CD4-positive, alpha-beta T cell treated with Interleukin-6 for 4 hours (primary cell): ENCODE data around the gene AMER3.

Experiments used
- DNase-seq: peaks from one replicate; pipeline ENCODE4 v3.0.0-alpha.2; 2020; ENCODE audit warnings: mixed read lengths

The AMER3 gene

DNA sequence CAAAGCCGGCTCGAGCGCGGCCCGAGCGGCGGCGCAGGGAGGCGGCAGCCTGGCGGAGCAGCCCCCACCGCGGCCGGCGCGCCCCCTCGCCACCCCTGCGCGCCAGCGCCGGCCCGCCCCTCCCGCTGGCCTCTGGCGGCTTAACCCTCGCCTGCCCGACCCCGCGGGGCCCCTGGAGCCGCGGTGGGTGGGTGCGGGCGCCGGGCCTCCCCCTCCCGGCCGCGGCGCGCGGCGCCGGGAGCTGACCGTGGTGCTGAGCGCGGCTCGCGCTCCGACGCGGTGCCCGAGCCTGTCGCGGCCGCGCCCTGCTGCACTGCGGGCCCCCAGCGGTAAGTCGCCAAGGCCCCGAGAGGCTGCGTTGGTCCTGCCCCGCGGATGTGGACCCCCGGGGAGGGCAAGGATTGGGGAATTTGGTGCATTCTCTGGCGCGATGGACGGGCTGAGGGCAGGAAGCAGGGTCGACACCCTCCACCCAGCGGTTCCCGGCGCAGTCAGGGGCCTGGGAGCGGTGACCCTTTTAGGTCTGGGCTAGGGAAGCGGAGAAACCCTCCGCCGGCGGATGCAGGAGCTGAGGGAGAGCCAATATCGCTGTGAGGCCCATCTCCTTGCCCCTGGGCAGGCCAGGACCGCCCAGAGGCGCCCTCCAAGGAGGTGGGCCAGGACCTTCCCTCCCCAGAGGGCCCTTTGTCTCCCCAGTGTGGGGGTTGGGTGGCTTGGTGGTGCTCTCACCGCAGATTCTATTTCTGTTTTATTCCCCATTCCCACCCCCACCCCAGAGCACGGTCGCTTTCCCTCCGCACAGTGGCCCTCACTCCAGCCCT lies 923 bp downstream of the AMER3 start:
- DNase-seq: no peak

DNA sequence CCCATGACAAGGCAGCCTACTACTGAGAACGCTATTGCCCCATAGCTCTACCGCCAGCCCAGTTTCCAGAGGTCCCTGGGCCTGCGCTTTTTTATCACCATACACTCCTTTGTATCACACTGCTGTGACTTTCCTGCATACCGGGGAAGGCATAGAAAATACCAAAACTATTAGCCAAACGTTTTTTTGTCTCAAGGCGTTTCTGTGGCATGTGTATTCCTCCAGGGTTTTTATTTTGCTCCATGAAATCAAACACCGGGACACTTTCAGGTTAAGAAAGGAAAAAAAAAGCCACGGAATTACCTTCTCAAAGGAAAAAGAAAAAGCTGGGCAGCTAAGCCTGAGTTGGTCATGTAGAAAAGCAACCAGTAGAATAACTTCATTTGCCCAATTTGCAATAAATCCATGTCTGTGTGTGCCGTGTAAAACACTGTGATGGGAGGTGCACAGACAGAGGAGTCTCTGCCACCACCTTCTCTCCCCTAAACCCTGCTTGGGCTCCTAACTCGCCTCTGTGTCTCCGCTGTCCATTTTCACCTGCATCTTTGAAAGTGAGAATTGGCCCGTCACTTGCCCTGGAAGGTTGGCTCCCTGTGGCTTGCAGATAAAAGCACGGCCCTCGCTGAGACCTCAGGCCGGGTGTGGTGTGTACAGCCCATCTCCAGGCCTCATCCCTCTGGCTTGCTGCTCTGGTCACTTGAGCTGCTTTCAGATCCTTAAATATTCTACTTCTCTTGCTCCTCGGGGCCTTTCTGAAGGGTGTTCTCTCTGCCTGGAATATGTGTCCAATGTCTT lies 1.7 kb downstream of the AMER3 start:
- DNase-seq: no peak

DNA sequence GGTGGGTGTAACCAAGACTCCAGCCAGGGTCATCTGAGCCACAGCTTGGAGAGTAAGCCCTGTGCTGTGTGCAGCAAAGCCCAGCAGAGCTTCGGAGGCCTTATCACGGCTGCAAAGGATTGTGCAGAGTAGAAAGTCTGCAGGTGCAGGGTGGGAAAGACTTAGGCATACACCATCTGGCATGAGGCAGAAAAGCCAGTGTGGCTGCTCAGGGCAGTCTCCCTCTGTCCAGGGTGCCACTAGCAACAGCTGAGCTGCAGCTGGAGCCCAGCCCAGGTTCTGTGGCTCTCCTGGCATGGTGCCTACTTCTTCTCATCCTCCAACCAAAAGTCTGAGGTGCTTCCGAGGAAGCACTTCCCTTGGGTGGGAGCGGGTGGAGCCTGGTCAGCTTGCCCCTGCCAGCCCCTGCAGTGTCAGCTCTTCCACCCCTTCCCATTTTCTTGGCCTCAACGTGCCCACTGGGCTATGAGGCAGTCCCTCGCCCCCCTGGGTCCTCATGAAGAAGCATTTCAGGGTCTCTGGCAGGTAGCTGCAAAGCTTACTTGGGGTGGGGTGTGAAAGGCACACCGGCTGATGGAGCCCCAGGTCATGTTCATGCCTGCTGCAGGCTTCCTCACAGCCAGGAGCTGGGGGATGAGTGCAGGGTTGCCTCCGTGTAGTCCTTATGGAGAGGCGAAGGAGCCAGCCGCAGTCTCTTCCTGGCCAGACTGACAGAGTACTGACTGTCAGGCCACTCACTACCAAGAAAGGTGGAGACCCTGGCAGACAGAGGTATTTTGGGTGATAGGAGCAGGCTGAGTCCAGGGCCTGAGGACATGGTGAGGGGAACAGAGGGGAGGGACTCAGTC lies 4.8 kb downstream of the AMER3 start:
- no peak for DNase-seq

DNA sequence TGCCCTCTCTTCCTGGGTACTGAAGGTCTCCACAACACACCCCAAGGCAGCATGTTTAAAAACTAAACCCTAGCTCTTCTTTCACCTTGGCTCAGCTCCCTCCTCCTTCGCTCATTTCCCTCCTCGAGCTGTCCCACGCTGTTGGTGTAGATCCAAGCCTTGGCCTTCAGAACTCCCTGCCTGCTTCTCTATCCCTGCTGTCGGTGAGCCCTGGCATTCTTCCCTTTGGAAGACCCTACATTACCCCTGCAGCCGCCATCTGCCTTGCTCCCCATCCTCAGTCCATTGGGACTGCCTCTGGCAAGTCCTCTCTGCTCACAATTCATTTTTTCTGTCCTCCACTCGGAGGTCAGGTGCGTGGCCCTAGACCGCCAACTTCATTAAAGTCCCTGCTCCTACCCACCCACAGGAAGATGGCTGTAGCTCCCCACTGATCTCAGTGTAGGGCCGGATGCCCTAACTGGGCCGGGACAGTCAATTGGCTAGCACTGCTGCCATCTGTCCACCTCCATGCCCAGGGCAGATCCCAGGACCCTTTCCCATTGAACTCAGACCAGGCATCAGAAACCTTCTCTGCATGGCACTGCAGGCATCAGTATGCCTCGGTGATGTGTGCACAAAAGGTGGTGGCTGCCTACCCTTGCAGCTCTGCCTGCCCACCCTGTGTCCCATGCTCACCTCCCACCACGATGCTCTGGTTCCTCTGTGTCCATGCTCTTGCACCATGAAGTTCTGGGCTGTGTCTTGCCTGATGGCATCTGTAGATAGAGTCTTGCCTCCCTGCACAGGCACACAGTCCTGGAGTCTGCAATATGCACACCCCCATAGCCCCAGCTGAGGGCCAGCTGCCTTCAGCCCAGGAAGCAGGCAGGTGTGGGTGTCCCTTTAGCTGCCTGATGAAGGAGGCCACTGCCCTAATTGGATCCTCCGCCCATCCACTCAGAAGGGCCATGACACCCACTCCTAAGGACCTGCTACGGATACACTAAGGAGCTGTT lies 5.7 kb downstream of the AMER3 start:
- no peak for DNase-seq

DNA sequence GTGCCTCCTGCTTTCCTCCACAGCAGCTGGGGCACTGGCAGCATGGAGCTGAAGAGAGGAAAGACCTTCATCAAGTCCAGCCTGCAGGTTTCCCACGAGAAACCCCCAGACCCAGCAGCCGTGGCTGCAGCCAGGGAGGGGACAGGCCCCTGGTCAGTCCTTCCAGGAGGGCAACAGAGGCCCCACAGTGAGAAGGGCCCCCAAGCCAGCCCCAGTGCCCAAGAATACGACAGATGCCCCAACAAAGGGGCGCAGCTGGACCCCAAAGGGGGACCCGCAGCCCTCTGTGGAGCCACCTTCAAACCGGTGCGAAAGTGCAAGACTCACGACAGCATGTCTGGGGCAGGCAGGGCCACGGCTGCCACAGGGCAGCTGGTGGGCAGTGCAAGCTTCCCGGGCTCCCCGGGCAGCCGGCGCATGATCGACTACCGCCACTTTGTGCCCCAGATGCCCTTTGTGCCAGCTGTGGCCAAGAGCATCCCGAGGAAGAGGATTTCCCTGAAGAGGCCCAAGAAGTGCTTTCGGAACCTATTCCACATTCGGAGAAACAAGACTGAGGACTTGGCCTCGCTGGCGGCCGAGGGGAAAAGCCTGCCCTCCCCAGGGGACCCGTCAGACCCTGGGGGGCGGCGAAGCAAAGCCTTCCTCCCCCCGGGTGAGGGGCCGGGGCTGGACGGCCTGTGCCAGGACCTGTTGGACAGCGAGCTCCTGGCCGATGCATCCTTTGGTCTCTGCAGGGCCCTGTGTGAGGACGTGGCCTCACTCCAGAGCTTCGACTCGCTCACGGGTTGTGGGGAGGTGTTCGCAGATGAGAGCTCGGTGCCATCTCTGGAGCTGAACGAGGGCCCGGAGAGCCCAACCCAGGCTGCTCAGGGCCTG lies 6.9 kb downstream of the AMER3 start:
- no peak for DNase-seq

DNA sequence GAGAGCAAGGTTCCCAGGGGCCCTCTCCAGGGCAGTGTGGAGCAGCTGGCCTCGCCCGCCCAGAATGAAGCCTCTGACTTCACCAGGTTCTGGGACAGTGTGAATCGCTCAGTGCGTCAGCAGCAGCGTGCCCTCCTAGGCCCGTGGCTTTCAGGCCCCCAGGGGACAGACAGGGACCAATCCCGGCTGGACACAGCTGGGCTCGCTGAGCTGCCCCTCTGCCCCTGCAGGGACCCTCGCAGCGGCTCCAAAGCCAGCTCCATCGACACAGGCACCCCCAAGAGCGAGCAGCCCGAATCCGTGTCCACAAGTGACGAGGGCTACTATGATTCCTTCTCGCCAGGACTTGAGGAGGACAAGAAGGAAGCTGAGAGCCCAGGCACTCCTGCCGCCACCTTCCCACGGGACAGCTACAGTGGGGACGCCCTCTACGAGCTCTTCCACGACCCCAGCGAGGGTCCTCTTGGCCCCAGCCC lies 7.6 kb downstream of the AMER3 start:
- no peak for DNase-seq

DNA sequence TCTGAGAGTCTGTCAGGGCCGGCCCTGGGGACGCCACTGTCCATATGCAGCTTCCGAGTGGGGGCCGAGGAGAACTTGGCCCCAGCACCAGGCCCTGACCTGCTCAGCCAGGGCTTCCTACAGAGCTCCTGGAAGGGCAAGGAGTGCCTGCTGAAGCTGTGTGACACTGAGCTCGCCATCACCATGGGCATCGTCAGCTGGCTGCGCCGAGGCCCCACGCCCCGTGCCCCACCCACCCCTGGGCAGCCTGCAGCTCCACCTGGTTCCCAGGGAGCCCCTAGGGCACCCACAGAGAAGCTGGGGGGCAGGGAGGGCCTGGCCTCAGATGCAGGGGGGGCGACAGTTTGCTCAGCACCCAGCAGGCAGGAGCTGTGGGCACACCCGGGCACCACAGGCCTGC lies 8.1 kb downstream of the AMER3 start:
- no peak for DNase-seq

GRCh38 chr2:130764035-130764820 lies 8.9 kb downstream of the AMER3 start:
- no peak for DNase-seq

DNA sequence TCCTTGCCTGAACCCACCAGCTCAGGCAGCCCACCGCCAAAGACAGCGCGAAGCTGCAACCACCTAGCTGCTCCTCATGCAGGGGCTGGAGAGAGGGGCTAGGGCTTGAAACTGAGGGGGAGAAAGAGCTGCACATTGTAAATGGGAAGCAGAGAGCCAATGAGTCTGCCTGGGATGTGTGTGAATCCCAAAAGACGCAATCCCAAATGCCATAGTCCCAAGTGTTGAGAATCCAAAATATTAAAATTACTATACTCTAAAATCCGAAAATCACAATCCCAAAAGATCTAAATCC lies 9.4 kb downstream of the AMER3 start:
- no peak for DNase-seq

DNA sequence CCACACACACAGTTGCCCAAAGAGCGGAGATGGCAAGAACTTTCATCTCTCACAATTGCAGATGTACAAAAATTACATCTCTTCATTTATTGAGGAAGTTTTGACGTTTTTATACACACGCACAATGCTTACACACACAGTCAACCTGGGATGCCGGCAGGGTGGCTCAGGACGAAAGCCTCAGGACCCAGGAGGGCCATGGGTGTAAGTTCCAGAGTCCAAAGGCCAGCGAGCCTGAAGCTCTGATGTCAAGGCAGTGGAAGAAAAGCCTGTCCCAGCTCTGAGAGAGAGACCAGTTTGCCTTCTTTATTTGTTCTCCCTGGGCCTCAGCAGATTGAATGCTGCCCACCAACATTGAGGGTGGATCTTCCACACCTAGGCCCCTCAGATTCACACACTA lies 10.1 kb downstream of the AMER3 start:
- no peak for DNase-seq

GRCh38 chr2:130766037-130766436 lies 10.7 kb downstream of the AMER3 start:
- DNase-seq: no peak

DNA sequence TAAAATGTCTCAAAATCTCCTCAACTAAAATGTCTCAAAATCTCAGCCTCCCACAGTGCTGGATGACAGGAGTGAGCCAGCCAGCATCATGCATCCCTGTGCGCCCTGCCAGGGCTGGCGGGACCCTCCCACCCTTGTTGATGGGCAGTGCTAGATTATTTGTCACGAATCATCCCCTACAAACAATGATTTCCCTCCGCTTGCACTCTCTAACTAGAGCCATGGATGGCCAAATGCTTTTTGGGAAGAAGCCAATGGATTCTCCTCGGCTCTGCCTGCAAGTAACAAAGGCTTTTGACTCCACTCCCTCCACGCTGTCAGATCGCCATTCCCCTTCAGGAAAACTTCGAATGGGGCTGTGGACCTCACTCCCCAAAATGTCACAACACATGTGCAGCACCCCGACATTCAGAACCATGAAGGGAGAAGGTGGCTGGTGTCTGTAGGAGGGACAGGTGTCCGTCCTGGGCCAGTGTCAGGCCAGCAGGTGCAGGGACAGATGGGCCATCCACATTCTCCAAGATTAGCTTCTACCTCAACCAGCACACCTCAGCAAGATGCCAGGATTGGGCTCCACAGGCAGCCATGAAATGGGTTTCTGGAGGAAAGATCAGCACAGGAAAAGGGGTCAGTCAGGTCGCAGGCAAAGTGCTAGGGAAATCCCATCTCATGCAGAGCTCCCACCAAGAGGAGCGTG lies 11.5 kb downstream of the AMER3 start:
- DNase-seq: no peak

DNA sequence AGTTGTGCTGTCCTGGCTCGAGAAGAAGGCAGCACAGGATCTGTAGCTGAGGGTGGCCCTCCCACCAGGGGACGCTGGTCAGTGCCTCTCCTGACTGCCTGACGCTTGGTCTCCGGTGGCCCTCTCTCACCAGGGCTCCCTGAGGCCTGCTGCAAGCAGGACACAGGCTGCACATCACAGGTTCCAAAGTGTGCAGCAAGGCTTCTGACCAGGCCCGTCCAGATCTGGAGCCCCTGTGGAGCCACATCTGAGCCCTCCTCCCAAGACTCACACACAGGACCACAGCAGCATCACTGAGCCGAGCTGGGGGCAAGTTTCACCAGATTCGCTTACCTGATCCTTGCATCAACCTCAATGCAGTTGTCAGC lies 12.1 kb downstream of the AMER3 start:
- DNase-seq: no peak

DNA sequence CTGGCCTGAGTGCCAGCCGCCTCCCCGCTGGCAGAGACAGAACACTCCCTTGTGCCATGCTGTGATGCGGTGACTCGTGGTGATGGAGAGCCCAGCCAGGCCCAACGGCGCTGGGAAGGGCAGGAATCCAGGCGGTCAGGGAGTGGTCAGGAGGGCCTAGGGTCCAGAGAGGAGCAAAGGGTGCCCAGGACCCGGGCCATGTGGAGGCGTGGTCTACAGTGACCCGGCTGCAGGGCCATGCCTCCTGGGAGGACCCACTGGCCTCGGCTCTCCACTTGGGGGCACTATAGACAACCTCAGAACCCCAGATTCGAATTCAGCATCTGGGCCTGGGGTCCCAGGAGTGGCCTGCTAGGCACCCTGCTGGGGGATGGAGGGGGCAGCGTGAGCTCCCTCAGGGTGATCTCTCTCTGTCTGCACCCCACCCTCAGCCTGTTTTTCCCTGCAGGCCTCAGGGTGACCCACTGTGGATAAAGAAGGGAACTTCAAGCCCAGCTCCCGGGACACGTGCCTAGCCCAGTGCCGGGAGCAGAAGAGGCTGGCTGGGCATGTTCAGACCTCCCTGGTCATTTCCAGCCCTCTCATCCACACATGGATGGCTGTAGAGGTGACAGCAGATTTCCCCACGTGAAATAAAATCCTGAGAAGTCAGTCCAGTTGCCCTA lies 13.0 kb downstream of the AMER3 start:
- no peak for DNase-seq

DNA sequence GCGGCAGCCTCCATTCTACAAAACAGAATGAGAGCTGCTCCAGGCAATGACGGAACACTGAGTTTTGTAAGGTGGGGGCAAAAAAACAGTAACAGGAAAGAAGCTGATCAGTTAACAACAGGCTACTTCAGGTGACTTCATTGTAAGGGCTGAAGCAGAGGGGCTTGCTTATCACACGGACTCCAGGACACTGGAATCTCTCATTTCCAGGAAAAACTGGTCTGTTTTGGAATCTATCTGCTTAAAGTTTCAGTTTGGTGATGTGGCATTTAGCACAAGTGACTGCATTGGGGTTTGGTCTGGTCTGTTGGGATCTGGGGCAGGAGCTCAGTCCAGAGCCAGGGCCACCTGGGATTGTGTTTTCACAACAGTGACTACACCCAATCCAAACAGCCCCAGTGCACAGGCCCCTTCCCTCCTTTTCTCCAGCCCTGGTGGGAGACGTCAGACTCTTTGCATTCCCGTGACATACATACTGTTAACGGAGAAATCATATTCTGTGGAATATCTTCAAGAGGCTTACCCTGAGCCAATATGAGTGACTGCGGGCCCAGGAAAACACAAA lies 14.1 kb downstream of the AMER3 start:
- no peak for DNase-seq

DNA sequence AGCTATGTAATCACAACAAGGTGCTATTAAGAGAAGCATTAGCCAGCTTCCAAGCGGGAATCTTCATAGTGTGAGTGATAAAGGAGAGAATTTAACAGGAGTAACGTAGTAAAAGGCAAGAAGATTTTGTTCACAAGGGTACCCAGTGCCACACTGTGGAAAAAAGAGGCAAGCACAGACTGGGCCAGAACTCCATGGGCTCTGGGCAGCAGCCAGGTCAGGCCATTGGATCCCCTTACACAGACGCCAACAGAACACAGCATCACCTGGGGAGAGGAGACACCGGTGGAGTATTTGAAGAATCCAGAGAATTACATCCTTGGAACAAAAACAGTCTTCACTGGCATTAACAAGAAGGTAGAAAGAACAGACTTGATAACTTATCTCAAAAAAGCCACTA lies 21.2 kb downstream of the AMER3 start:
- DNase-seq: no peak

- no peak for DNase-seq
Measured at GRCh38 chr2:130778781-130779180, 23.4 kb downstream of the AMER3 start.

- no peak for DNase-seq
Measured at GRCh38 chr2:130785466-130786055, 30.2 kb downstream of the AMER3 start.
